ENCODE results near the gene ORC2.

GRCh38 chr2:200950378-200950777, 13.1 kb downstream of the ORC2 start:
- TF ChIP-seq GATA2 (IDR thresholded peaks at IDR 0.05; ENCODE audit: low read depth, low read length) (no peak), GATA3 (IDR thresholded peaks at IDR 0.05; ENCODE audit: low read depth, low read length) (no peak)
